ENCODE measurements around the gene GAS7. TPM values are rescaled to one million over a fixed set of nuclear protein-coding genes. Genes with fewer than 3 reads are reported as not detected.

GAS7 gene
- total and polyA plus RNA-seq, 4 donors, result 9.0 to 112 (median 46.1) TPM

- DNase-seq, result peak in 1 of 3 donors; percentile 7
- Histone ChIP-seq H3K27me3 (ENCODE audit: control insufficient read depth in 3 of 3, insufficient read depth in 3 of 3, low read length in 2 of 3) (no peaks in the 10 kb centered on the region), H3K9ac (ENCODE audit: insufficient read depth in 1 of 2, low read length in 2 of 2) (no peak overlapping the region), H3K4me3 (no peak overlapping the region), H3K4me1 (ENCODE audit: control insufficient read depth in 5 of 5, insufficient read depth in 5 of 5, low read length in 5 of 5) (no peaks in the 10 kb centered on the region), H3K9me3 (ENCODE audit: control insufficient read depth in 4 of 4, insufficient read depth in 3 of 4, low read length in 3 of 4) (peaks cover 0 to 9% (median 2%) of the 10 kb centered on the region in 4 donors), H3K27ac (ENCODE audit: low read depth in 1 of 2, low read length in 1 of 2) (no peak overlapping the region), H3K36me3 (ENCODE audit: control insufficient read depth in 4 of 4, insufficient read depth in 4 of 4, low read length in 4 of 4) (no peaks in the 10 kb centered on the region)
- no peak for ATAC-seq (ENCODE audit: insufficient read depth, low FRiP score)
- TF ChIP-seq, protein P1, sequence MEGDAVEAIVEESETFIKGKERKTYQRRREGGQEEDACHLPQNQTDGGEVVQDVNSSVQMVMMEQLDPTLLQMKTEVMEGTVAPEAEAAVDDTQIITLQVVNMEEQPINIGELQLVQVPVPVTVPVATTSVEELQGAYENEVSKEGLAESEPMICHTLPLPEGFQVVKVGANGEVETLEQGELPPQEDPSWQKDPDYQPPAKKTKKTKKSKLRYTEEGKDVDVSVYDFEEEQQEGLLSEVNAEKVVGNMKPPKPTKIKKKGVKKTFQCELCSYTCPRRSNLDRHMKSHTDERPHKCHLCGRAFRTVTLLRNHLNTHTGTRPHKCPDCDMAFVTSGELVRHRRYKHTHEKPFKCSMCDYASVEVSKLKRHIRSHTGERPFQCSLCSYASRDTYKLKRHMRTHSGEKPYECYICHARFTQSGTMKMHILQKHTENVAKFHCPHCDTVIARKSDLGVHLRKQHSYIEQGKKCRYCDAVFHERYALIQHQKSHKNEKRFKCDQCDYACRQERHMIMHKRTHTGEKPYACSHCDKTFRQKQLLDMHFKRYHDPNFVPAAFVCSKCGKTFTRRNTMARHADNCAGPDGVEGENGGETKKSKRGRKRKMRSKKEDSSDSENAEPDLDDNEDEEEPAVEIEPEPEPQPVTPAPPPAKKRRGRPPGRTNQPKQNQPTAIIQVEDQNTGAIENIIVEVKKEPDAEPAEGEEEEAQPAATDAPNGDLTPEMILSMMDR (IDR thresholded peaks at IDR 0.05; ENCODE audit: control extremely low read depth, extremely low read depth), result no peak
- 65 to 76% methylated on average over 8 of the region's 8 CpGs for WGBS, 2 donors
Measured at GRCh38 chr17:10224582-10225195, 26.3 kb upstream of the GAS7 start.

GRCh38 chr17:10219193-10219592 lies 20.8 kb upstream of the GAS7 start:
- Histone ChIP-seq H3K36me3 (ENCODE audit: control insufficient read depth in 4 of 4, insufficient read depth in 4 of 4, low read length in 4 of 4) (no peaks in the 10 kb centered on the region), H3K9ac (ENCODE audit: insufficient read depth in 1 of 2, low read length in 2 of 2) (no peak overlapping the region), H3K9me3 (ENCODE audit: control insufficient read depth in 4 of 4, insufficient read depth in 3 of 4, low read length in 3 of 4) (peaks cover 0 to 6% (median 2%) of the 10 kb centered on the region in 4 donors), H3K4me3 (no peak overlapping the region), H3K4me1 (ENCODE audit: control insufficient read depth in 5 of 5, insufficient read depth in 5 of 5, low read length in 5 of 5) (peaks cover 0 to 5% (median 0%) of the 10 kb centered on the region in 5 donors), H3K27ac (ENCODE audit: low read depth in 1 of 2, low read length in 1 of 2) (no peak overlapping the region), H3K27me3 (ENCODE audit: control insufficient read depth in 3 of 3, insufficient read depth in 3 of 3, low read length in 2 of 3) (no peaks in the 10 kb centered on the region)
- TF ChIP-seq, protein P1 (IDR thresholded peaks at IDR 0.05; ENCODE audit: control extremely low read depth, extremely low read depth), result no peak
- DNase-seq (no peak), ATAC-seq (ENCODE audit: insufficient read depth, low FRiP score) (no peak)

DNA sequence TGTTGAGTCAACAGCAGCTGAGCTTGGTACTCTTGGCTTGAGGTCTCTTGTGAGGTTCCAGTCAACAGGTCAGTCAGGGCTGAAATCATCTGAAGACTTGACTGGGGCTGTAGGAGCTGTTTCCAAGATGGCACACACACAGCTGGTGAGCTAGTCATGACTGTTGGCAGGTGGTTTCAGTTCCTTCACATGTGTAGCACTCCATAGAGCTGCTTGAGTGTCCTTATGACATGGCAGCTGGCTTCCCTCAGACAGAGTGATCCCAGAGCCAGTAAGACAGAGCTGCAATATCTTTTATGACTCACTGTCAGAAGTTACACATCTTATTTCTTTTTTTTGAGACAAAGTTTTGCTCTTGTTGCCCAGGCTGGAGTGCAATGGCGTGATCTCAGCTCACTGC lies 19.5 kb upstream of the GAS7 start:
- Histone ChIP-seq H3K4me1 (ENCODE audit: control insufficient read depth in 5 of 5, insufficient read depth in 5 of 5, low read length in 5 of 5) (peaks cover 0 to 5% (median 0%) of the 10 kb centered on the region in 5 donors), H3K27me3 (ENCODE audit: control insufficient read depth in 3 of 3, insufficient read depth in 3 of 3, low read length in 2 of 3) (no peaks in the 10 kb centered on the region), H3K9me3 (ENCODE audit: control insufficient read depth in 4 of 4, insufficient read depth in 3 of 4, low read length in 3 of 4) (peaks cover 0 to 5% (median 1%) of the 10 kb centered on the region in 4 donors), H3K9ac (ENCODE audit: insufficient read depth in 1 of 2, low read length in 2 of 2) (no peak overlapping the region), H3K36me3 (ENCODE audit: control insufficient read depth in 4 of 4, insufficient read depth in 4 of 4, low read length in 4 of 4) (no peaks in the 10 kb centered on the region), H3K27ac (ENCODE audit: low read depth in 1 of 2, low read length in 1 of 2) (no peak overlapping the region), H3K4me3 (no peak overlapping the region)
- WGBS, 2 donors, result 79 to 100% methylated on average over 1 of the region's 1 CpG
- peak in 2 of 3 donors; percentile 19 to 38 for DNase-seq
- no peak for ATAC-seq (ENCODE audit: insufficient read depth, low FRiP score)
- TF ChIP-seq, protein P1 (IDR thresholded peaks at IDR 0.05; ENCODE audit: control extremely low read depth, extremely low read depth), result no peak
